Posterior vena cava (tissue), 2 donors: Measurements from ENCODE around the gene APOA5. TPM values are rescaled to one million over a fixed set of nuclear protein-coding genes. Genes with fewer than 3 reads are reported as not detected.
"Not testable (repeated sequence)": the region's sequence is repeated elsewhere in the genome, so short reads cannot be mapped to it uniquely, and the experiment has no call there.

ENCODE experiments used
- DNase-seq: peaks from one replicate; pipeline ENCODE4 v3.0.0-alpha.2; 2020; ENCODE audit warnings: low spot score
- intact Hi-C, 2 donors: fragments of 100-400 bp; cut with DNase I; formaldehyde crosslinking; loops; one replicate each; pipeline versions ENCODE4 v1.14.1 to v1.14.2; 2022 to 2023
- total RNA-seq, 2 donors: library from RNA; stranded (reverse); fragmentation: NEBNext Ultra II Directional; extraction: Animal tissue kit (Norgen Biotek cat#: 25700); gene quantifications; one replicate each; pipeline ENCODE4 v1.2.1, GENCODE V29; 2021
- donor health status: DM: yes; HTN: yes; CAD: no.
- donor health status: DM: yes; HTN: yes; CAD: no.

The APOA5 gene
- total RNA-seq, 2 donors from 2014 or later, result not detected

DNA sequence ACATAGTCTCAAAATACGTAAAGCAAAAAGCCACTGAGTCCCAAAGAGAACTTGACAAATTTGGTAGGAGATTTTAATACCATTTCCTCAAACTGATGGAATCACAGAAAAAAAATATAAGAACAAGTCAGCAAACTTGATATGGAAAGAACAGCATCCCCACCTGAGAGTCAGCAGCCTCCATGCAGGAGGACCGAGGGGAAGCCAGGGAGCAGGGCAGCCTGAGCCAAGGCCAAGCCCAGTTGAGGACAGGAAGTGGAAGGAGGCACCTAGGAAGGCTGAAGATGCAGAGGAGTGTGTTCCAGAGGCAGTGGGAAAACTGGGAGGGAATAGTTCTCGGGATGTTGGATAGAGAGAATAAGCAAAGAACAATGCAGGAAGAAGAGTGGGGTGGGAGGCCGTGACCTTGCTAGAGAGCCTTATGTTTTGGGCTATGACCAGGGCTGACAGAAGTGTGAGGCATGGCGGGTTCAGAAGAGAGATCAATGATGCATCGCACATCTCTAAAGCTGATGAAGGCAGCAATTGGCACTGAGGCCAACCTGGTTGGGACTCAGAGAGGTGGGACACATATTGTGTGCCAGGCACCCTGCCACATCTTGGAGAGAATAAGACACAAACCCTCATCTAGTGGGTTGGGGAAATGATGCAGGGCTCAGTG lies 16.1 kb upstream of the APOA5 start:
- no peak for DNase-seq

GRCh38 chr11:116804001-116804400 lies 12.3 kb upstream of the APOA5 start:
- DNase-seq, result no peak
- intact Hi-C loops, result no loop called here

More for the DNA sequence above, 16.1 kb upstream of the APOA5 start:
- intact Hi-C loops, result no loop called here

- intact Hi-C loops, DNase-seq: not testable (repeated sequence)
Measured at GRCh38 chr11:116801662-116802061, 10.0 kb upstream of the APOA5 start.

- no peak for DNase-seq
- intact Hi-C loops, result no loop called here
Measured at GRCh38 chr11:116800610-116801009, 8.9 kb upstream of the APOA5 start.

- no peak for DNase-seq
- intact Hi-C loops, result loop anchor here (10.0 kb wide), 3 partner anchors 306 to 426 kb away; no protein-coding TSS in a partner anchor
Measured at GRCh38 chr11:116798368-116798767, 6.7 kb upstream of the APOA5 start.

GRCh38 chr11:116797816-116798215 lies 6.1 kb upstream of the APOA5 start:
- intact Hi-C loops, result loop anchor here (10.0 kb wide), 3 partner anchors 307 to 427 kb away; no protein-coding TSS in a partner anchor
- DNase-seq, result no peak

- no peak for DNase-seq
- intact Hi-C loops, result loop anchor here (10.0 kb wide), 3 partner anchors 308 to 428 kb away; no protein-coding TSS in a partner anchor
Measured at GRCh38 chr11:116796548-116796947, 4.9 kb upstream of the APOA5 start.

DNA sequence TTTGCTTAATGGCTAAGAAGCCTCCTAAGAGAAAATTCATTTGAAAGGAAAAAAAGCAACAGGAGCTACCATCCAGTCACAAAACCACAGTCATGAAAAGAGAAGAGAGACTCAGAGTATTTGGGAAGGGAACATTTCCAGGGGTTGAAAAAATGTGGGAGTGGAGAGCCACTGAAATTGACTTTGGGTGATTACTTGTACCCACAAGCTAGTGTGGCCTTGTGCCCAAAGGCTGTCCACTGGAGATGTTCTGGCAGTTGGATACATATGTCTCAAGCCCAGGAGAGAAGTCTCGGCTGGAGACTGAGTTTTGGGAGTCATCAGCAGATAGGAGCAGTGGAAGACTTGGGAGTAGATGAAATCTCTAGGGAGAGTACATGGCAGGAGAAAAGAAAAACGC lies 3.2 kb upstream of the APOA5 start:
- intact Hi-C loops, result loop anchor here (5.0 to 10.0 kb wide), 4 partner anchors 37 to 430 kb away; no protein-coding TSS in a partner anchor
- no peak for DNase-seq

DNA sequence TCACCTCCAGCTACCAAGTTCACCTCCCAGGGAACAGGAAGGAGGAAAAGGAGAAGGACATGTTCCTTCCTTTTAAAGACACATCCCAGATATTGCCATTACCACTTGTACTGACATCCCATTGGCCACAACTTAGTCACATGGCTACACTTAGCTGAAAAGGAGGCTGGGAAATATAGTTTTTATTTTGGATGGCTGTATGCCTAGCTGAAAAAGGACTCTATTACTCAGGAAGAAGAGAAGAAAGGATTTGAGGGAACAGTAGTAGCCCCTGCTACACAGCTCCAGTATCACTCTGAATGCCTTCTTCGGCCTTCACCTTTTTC lies 2.1 kb upstream of the APOA5 start:
- DNase-seq, result no peak
- intact Hi-C loops, result loop anchor here (5.0 to 10.0 kb wide), 4 partner anchors 39 to 431 kb away; no protein-coding TSS in a partner anchor

DNA sequence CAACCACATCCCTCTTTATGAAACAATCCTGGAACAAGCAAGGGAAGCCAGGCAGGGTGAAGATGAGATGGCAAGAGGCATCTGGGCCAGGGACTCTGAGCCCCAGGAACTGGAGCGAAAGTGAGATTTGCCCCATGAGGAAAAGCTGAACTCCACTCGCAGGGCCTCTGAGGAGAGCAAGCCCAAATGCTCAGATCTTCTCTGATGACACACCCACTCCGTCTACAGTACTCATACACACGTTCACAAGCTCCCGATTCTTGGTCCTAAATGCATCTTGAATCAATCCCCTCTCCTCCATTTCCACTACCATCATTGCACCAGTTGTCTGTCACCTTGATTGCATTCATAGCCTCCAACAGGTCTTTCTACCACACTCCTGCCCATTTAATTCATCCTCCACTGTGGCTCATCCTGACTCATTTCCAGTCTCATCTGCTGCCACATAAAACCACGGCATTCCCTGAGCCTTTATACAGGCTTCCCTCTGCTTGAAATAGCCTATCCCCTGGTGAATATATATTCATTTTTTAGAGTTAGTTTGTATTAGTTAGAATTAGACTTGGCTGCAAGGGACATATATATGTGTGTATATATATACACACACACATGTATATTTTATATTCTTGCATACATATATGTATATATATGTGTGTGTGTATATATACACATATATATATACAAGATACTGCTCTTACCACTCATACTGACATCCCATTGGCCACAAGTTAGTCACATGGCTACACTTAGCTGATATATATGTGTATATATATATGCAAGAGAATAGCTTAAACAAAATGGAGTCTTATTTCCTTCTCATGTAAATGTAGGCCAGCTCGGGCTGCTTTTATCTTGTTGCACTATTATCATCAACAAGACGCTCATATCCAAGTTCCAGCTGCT lies 1.4 kb upstream of the APOA5 start:
- intact Hi-C loops, result loop anchor here (5.0 to 10.0 kb wide), 4 partner anchors 39 to 432 kb away; no protein-coding TSS in a partner anchor

GRCh38 chr11:116792144-116792868 lies 627 bp upstream of the APOA5 start:
- intact Hi-C loops, result loop anchor here (5.0 to 10.0 kb wide), 4 partner anchors 40 to 432 kb away; no protein-coding TSS in a partner anchor
- DNase-seq, result no peak

More for the DNA sequence above, 1.4 kb upstream of the APOA5 start:
- no peak for DNase-seq

DNA sequence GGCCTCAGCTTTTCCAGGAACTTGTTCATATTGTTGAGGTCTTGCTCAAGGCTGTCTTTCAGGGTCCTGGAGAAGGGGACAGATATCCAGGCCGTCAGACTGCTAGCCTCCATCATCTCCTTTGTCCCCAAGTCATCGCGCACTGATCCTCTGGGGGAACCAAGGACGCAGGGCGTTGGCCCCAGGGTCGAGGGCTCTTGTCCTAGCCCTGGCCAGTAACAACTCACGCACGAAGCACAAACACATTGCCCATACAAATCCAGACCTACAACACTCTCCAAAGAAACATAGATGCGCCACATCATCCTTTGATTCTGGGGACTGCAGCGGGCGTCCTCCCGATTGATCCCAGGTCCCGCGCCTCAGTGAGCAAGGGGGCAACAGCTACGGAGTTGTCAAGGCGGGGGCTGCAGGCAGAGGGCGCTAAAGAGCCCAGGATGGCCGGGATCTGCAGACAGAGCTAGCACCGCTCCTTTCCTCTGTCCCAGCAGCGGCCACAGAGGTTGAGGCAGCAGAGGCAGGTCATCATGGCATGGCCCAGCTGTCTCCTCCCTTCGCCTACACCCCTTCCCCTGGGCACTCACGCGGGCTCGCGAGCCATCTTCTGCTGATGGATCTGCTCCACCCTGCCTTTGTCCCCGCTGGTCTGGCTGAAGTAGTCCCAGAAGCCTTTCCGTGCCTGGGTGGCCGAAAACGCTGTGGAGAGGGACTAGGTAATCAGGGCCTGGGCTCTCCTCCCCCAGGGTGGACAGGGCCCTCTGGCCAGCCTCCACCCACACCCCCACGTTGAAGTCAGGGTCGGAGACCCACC lies 472 bp downstream of the APOA5 start:
- intact Hi-C loops, result loop anchor here (5.0 to 10.0 kb wide), 4 partner anchors 41 to 434 kb away; no protein-coding TSS in a partner anchor
- peak; percentile 94 for DNase-seq

DNA sequence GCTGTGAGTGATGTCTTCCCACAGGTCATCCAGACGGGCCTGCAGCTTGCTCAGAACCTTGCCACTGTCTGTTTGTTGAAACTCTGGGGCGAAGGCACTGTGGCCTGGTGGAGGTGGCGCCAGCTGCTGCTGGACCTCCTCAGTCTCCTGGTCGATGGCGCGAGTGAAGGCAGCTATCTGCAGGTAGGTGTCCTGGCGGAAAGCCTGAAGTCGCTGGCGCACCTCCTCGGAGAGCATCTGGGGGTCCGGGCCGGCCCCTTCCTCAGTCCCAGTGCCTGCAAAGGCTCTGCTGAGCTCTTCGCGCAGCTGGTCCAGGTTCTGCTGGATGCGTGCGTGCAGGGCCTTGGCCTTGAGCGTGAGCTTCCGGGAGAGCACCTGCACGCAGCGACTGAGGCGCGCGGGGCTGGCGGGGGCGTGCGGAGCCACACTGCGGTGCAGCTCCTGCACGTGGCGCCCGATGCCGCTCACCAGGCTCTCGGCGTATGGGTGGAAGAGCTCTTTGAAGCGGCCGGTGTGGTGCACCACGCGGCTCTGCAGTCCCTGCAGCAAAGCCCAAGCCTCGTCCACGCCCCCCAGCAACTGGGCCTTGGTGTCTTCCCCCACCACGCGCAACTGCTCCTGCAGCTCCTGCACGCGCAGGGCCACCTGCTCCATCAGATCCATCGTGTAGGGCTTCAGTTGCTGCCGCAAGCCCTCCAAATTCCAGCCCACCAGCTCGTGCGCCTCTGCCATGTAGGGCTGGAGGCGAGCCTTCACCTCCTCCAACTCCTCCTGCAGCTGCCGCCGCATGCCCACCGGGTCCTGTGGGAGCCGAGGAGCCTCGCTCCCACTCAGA lies 1.3 kb downstream of the APOA5 start:
- intact Hi-C loops, result loop anchor here (5.0 to 10.0 kb wide), 4 partner anchors 42 to 434 kb away; no protein-coding TSS in a partner anchor

GRCh38 chr11:116788975-116789374 lies 2.7 kb downstream of the APOA5 start:
- DNase-seq, result no peak
- intact Hi-C loops, result no loop called here

More for the DNA sequence above, 1.3 kb downstream of the APOA5 start:
- peak; percentile 82 for DNase-seq

GRCh38 chr11:116788534-116788933 lies 3.1 kb downstream of the APOA5 start:
- intact Hi-C loops, result no loop called here
- no peak for DNase-seq

- intact Hi-C loops, result no loop called here
- DNase-seq, result peak; percentile 97
Measured at GRCh38 chr11:116787786-116788486, 3.7 kb downstream of the APOA5 start, which contains the start of gene ZPR1. ZPR1 (minus strand) TSS chr11:116788023; CDS start chr11:116787990, 33 bp downstream.

DNA sequence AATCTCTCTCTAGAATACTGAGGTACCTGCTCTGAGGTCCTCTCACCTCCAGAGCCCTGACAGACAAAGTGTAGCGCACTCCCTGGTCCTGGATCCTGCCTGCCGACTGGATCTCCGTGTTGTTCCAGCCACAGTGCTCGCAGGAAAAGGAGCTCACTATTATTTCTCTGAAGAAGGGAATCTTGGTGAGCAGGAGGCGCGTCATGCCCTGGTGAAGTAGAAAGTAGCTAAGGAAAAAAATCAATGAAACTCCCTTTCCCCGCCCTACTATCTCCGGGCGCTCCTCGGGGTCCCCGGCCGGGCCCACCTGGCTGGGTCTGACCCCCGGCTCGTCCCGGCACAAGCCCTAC lies 4.3 kb downstream of the APOA5 start:
- DNase-seq, result no peak
- intact Hi-C loops, result no loop called here
